DND-41 (cell line): Measurements from ENCODE around the gene ZNF451.

Source experiments
- ATAC-seq: fragments of 200-7000 bp; cut with Tn5 transposase; 3 replicates; pipeline ENCODE4 v1.9.1; 2021; ENCODE audit warnings: low read depth; ENCODE audit not compliant: insufficient read depth
- DNase-seq: peaks from one replicate; pipeline ENCODE4 v3.0.0-alpha.2; 2020
- H2AFZ ChIP-seq: 2 replicates; pipeline ENCODE4 v1.6.0; 2012; ENCODE audit warnings: low read depth, low read length
- H3K27ac ChIP-seq: 2 replicates; pipeline ENCODE4 v1.5.1; 2012; ENCODE audit warnings: low read length, inconsistent platforms
- H3K27me3 ChIP-seq: fragments of 200-600 bp; sonication (generic); 2 replicates; pipeline ENCODE4 v1.6.0; 2012; ENCODE audit warnings: low read length, mild to moderate bottlenecking, inconsistent platforms; ENCODE audit not compliant: insufficient read depth, poor library complexity
- H3K36me3 ChIP-seq: 2 replicates; pipeline ENCODE4 v1.5.1; 2012; ENCODE audit warnings: low read length, inconsistent platforms; ENCODE audit not compliant: insufficient read depth
- H3K4me1 ChIP-seq: 2 replicates; pipeline ENCODE4 v1.5.1; 2012; ENCODE audit warnings: mild to moderate bottlenecking, low read length; ENCODE audit not compliant: insufficient read depth
- H3K4me2 ChIP-seq: 2 replicates; pipeline ENCODE4 v1.6.0; 2012; ENCODE audit warnings: mild to moderate bottlenecking, moderate library complexity, low read length, inconsistent platforms; ENCODE audit not compliant: insufficient read depth
- H3K4me3 ChIP-seq, 2 experiments: fragments of 200-600 bp in 1 of 2; shearing (Covaris generic) in 1 of 2; 2 replicates each; pipeline ENCODE4 v1.5.1; 2012 to 2016; ENCODE audit warnings: inconsistent platforms in 2 of 2, low read length in 2 of 2, mild to moderate bottlenecking in 2 of 2, low read depth in 1 of 2, moderate library complexity in 1 of 2
- H3K79me2 ChIP-seq: 2 replicates; pipeline ENCODE4 v1.6.0; 2012; ENCODE audit warnings: low read length, inconsistent platforms; ENCODE audit not compliant: insufficient read depth
- H3K9ac ChIP-seq: 2 replicates; pipeline ENCODE4 v1.6.0; 2012; ENCODE audit warnings: low read depth, mild to moderate bottlenecking, inconsistent platforms, low read length, moderate library complexity
- H3K9me3 ChIP-seq: 2 replicates; pipeline ENCODE4 v1.5.1; 2012; ENCODE audit warnings: low read length, moderate library complexity, mild to moderate bottlenecking, inconsistent platforms; ENCODE audit not compliant: insufficient read depth, severe bottlenecking
- H4K20me1 ChIP-seq: 2 replicates; pipeline ENCODE4 v1.6.0; 2012; ENCODE audit warnings: low read length; ENCODE audit not compliant: insufficient read depth
- CTCF ChIP-seq: IDR thresholded peaks from 2 replicates; pipeline ENCODE4 v1.5.1; 2012; ENCODE audit warnings: borderline replicate concordance, low read length, moderate library complexity, mild to moderate bottlenecking; ENCODE audit not compliant: poor library complexity, severe bottlenecking; ENCODE audit errors: extremely low read depth
- EZH2 ChIP-seq: IDR thresholded peaks from 3 replicates; pipeline ENCODE4 v1.6.1; 2012; ENCODE audit warnings: borderline replicate concordance, low read depth, mild to moderate bottlenecking, moderate library complexity, low read length, inconsistent platforms; ENCODE audit not compliant: severe bottlenecking

Gene ZNF451

DNA sequence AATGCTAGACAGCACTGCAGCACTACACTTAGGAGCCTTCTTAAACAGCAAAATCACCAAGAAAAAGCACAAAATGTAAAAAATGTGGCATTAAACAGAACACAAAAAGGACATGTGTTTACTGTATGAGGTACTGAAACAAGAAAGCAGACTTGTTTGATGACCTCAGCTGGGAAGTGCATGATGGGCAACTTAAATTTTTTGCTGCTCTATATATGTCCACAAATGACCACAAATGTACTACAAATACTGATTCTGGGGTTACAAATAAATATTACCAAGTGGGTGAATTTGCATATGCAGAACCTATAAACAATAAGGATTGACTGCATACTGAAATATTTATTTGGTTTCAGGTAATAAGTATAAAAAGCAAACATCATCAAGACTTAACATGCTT, 119.0 kb downstream of the ZNF451 start:
- Histone ChIP-seq H3K4me1 (no peaks in the 10 kb centered on the region), H3K27me3 (no peaks in the 10 kb centered on the region), H3K27ac (no peak overlapping the region), H3K4me2 (no peak overlapping the region), H3K79me2 (peaks cover 26% of the 10 kb centered on the region), H3K4me3 (no peak overlapping the region), H4K20me1 (peaks cover 15% of the 10 kb centered on the region; the same call in 1 of the 2 replicates), H2AFZ (no peak overlapping the region), H3K36me3 (no peaks in the 10 kb centered on the region), H3K9me3 (no peaks in the 10 kb centered on the region), H3K9ac (no peak overlapping the region)
- ATAC-seq: no peak
- DNase-seq: no peak
- no peak for TF ChIP-seq CTCF
- no peak for TF ChIP-seq EZH2

DNA sequence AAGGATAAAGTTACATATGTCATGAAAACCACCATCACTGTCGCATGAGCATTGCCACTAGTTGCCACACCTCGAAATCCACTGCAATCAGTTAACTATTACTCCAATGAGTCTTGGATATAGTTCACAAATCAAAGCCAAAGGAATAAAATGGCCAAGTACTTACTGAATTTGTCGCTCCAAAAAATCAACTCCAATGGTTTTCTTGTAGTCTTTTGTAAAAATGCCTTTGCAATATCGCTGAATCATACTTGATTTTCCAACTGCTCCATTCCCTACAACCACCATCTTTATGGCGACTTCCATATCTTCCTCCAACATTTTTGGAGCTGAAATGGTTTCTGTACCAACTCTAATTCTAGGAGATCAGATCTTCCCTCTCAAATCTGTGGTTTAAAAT, 120.1 kb downstream of the ZNF451 start:
- H3K4me2 ChIP-seq: no peak overlapping the region
- H3K79me2 ChIP-seq: peaks cover 35% of the 10 kb centered on the region
- no peak overlapping the region for H2AFZ ChIP-seq
- H3K27ac ChIP-seq: no peak overlapping the region
- no peaks in the 10 kb centered on the region for H3K4me1 ChIP-seq
- TF ChIP-seq CTCF (no peak), EZH2 (no peak)
- H3K36me3 ChIP-seq: no peaks in the 10 kb centered on the region
- H4K20me1 ChIP-seq: peaks cover 15% of the 10 kb centered on the region; the same call in 1 of the 2 replicates
- H3K4me3 ChIP-seq: no peak overlapping the region
- H3K27me3 ChIP-seq: no peaks in the 10 kb centered on the region
- ATAC-seq (no peak), DNase-seq (no peak)
- no peak overlapping the region for H3K9ac ChIP-seq
- no peaks in the 10 kb centered on the region for H3K9me3 ChIP-seq

DNA sequence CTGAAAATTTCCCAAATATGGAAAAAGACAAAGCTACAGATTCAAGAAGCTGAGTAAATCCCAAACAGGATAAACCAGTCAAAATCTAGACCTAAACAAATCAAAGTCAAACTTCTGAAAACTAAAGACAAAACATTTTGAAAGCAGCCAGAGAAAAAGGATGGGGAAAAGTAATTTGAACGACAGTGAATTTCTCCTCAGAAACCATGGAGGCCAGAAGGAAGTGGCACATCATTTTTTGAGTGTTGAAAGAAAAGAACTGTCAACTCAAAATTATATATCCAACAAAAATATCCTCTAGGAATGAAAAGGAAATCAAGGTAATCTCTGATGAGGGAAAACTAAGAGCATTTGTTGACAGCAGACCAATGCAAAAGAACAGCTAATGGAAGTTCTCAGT, 125.3 kb downstream of the ZNF451 start:
- H3K4me1 ChIP-seq: peaks cover 6% of the 10 kb centered on the region
- H3K4me2 ChIP-seq: no peak overlapping the region
- no peaks in the 10 kb centered on the region for H3K27me3 ChIP-seq
- ATAC-seq (no peak), DNase-seq (no peak)
- H4K20me1 ChIP-seq: peaks cover 15% of the 10 kb centered on the region; the same call in 1 of the 2 replicates
- peaks cover 78% of the 10 kb centered on the region for H3K79me2 ChIP-seq
- H3K27ac ChIP-seq: no peak overlapping the region
- no peak overlapping the region for H2AFZ ChIP-seq
- no peaks in the 10 kb centered on the region for H3K9me3 ChIP-seq
- TF ChIP-seq EZH2 (no peak), CTCF (no peak)
- H3K36me3 ChIP-seq: no peaks in the 10 kb centered on the region
- H3K9ac ChIP-seq: no peak overlapping the region
- H3K4me3 ChIP-seq: no peak overlapping the region
